CD14-positive monocyte (primary cell): ENCODE data around the gene SERTAD3. TPM values are rescaled to one million over a fixed set of nuclear protein-coding genes. Genes with fewer than 3 reads are reported as not detected.
"Not testable (repeated sequence)": the region's sequence is repeated elsewhere in the genome, so short reads cannot be mapped to it uniquely, and the experiment has no call there.

Experiments
- DNase-seq, 3 donors: peaks; one replicate each; pipeline ENCODE4 v3.0.0-alpha.2; 2011 to 2022
- H2AFZ ChIP-seq: 2 replicates; pipeline ENCODE4 v1.6.0; 2012; ENCODE audit warnings: mild to moderate bottlenecking, low read depth, low read length, inconsistent platforms; ENCODE audit not compliant: insufficient read depth, poor library complexity, severe bottlenecking
- H3K27ac ChIP-seq, 2 donors: 1 replicate in 1 of 2; 2 replicates in 1 of 2; pipeline ENCODE4 v1.5.1; 2012 to 2013; ENCODE audit warnings: low read length in 2 of 2, control low read depth in 1 of 2, inconsistent platforms in 1 of 2, low read depth in 1 of 2, mild to moderate bottlenecking in 1 of 2
- H3K27me3 ChIP-seq, 2 donors: one replicate each; pipeline versions ENCODE4 v1.6.0 to v1.6.1; 2011 to 2013; ENCODE audit warnings: low read length in 2 of 2; ENCODE audit not compliant: control insufficient read depth in 2 of 2, insufficient read depth in 2 of 2
- H3K36me3 ChIP-seq, 2 donors: replicated peaks in 1 of 2; 1 replicate in 1 of 2; 2 replicates in 1 of 2; pipeline versions ENCODE4 v1.5.1 to v1.6.1; 2012 to 2013; ENCODE audit warnings: low read length in 2 of 2, control low read depth in 1 of 2, inconsistent platforms in 1 of 2, mild to moderate bottlenecking in 1 of 2; ENCODE audit not compliant: insufficient read depth in 2 of 2, control insufficient read depth in 1 of 2
- H3K4me1 ChIP-seq, 2 donors: 1 replicate in 1 of 2; 2 replicates in 1 of 2; pipeline versions ENCODE4 v1.5.1 to v1.6.1; 2012 to 2013; ENCODE audit warnings: low read length in 2 of 2, control low read depth in 1 of 2, inconsistent platforms in 1 of 2, mild to moderate bottlenecking in 1 of 2, moderate library complexity in 1 of 2; ENCODE audit not compliant: insufficient read depth in 2 of 2, control insufficient read depth in 1 of 2
- H3K4me2 ChIP-seq: replicated peaks from 2 replicates; pipeline ENCODE3; 2012; ENCODE audit warnings: low read length, moderate library complexity, mild to moderate bottlenecking; ENCODE audit not compliant: poor library complexity, severe bottlenecking; ENCODE audit errors: extremely low read depth
- H3K4me3 ChIP-seq, 3 experiments: fragments of 200-600 bp in 1 of 3; sonication (generic) in 1 of 3; replicated peaks in 1 of 3; 1 replicate in 2 of 3; 2 replicates in 1 of 3; pipeline ENCODE4 v1.5.1; 2011 to 2013; ENCODE audit warnings: low read length in 3 of 3, mild to moderate bottlenecking in 3 of 3, control low read depth in 2 of 3, low read depth in 2 of 3, inconsistent platforms in 1 of 3, moderate library complexity in 1 of 3
- H3K79me2 ChIP-seq: 2 replicates; pipeline ENCODE4 v1.6.0; 2012; ENCODE audit warnings: mild to moderate bottlenecking, control low read depth, inconsistent platforms, low read length, moderate library complexity; ENCODE audit not compliant: insufficient read depth
- H3K9ac ChIP-seq: 2 replicates; pipeline ENCODE4 v1.6.0; 2017; ENCODE audit warnings: low read length, mild to moderate bottlenecking; ENCODE audit not compliant: insufficient read depth, poor library complexity, severe bottlenecking
- H3K9me3 ChIP-seq, 2 donors: replicated peaks in 1 of 2; 1 replicate in 1 of 2; 2 replicates in 1 of 2; pipeline versions ENCODE4 v1.5.1 to v1.6.1; 2012 to 2013; ENCODE audit warnings: low read length in 2 of 2, control low read depth in 1 of 2; ENCODE audit not compliant: control insufficient read depth in 1 of 2, insufficient read depth in 1 of 2
- H4K20me1 ChIP-seq: 2 replicates; pipeline ENCODE4 v1.6.0; 2012; ENCODE audit warnings: mild to moderate bottlenecking, low read length, control low read depth, moderate library complexity; ENCODE audit not compliant: insufficient read depth
- H3K27ac Mint-ChIP-seq, 7 donors: one replicate each; pipeline ENCODE4 v1.8.0; 2020; ENCODE audit warnings: mild to moderate bottlenecking in 7 of 7, mixed read lengths in 7 of 7, moderate library complexity in 6 of 7, inconsistent platforms in 2 of 7
- H3K27me3 Mint-ChIP-seq, 3 donors: one replicate each; pipeline ENCODE4 v1.8.0; 2021 to 2022; ENCODE audit warnings: low read depth in 3 of 3, mild to moderate bottlenecking in 3 of 3, mixed read lengths in 3 of 3, moderate library complexity in 3 of 3, inconsistent platforms in 1 of 3
- H3K36me3 Mint-ChIP-seq, 2 donors: one replicate each; pipeline ENCODE4 v1.8.0; 2020; ENCODE audit warnings: mixed read lengths in 2 of 2, inconsistent platforms in 1 of 2, mild to moderate bottlenecking in 1 of 2
- H3K4me1 Mint-ChIP-seq: one replicate; pipeline ENCODE4 v1.8.0; 2020; ENCODE audit warnings: mild to moderate bottlenecking, mixed read lengths
- H3K4me3 Mint-ChIP-seq, 2 donors: one replicate each; pipeline ENCODE4 v1.8.0; 2020; ENCODE audit warnings: mild to moderate bottlenecking in 2 of 2, mixed read lengths in 2 of 2, moderate library complexity in 1 of 2
- H3K9me3 Mint-ChIP-seq, 7 donors: one replicate each; pipeline ENCODE4 v1.8.0; 2020 to 2022; ENCODE audit warnings: mixed read lengths in 7 of 7, mild to moderate bottlenecking in 6 of 7, moderate library complexity in 6 of 7, inconsistent platforms in 2 of 7
- WGBS: methylation state at CpG from one replicate; pipeline ENCODE4 v1.1.5; 2013; ENCODE audit warnings: missing lambda C conversion rate; ENCODE audit not compliant: insufficient coverage; 5-methylcytosine and 5-hydroxymethylcytosine counted together
- intact Hi-C, 2 donors: fragments of 100-400 bp; cut with micrococcal nuclease; formaldehyde crosslinking; loops; one replicate each; pipeline versions ENCODE4 v1.15.0 to v1.15.1; 2023
- polyA plus RNA-seq, 3 donors: library from polyadenylated mRNA; depleted of rRNA in 1 of 3; unstranded in 2 of 3; stranded (reverse) in 1 of 3; fragments of 300-500 nt in 2 of 3; fragments of >200 nt in 1 of 3; fragmentation: Illumina TruSeq in 2 of 3; gene quantifications; 1 replicate in 2 of 3; 2 replicates in 1 of 3; pipeline ENCODE4 v1.2.3, GENCODE V29; 2012 to 2021
- TF ChIP-seq, protein P1 (sequence below): fragments of 200-600 bp; IDR thresholded peaks from one replicate; pipeline ENCODE4 v1.8.0; 2022; ENCODE audit warnings: antibody characterized with exemption, mild to moderate bottlenecking

The SERTAD3 gene
- polyA plus RNA-seq, 3 donors = 30.4 to 57.2 (median 49.4) TPM

DNA sequence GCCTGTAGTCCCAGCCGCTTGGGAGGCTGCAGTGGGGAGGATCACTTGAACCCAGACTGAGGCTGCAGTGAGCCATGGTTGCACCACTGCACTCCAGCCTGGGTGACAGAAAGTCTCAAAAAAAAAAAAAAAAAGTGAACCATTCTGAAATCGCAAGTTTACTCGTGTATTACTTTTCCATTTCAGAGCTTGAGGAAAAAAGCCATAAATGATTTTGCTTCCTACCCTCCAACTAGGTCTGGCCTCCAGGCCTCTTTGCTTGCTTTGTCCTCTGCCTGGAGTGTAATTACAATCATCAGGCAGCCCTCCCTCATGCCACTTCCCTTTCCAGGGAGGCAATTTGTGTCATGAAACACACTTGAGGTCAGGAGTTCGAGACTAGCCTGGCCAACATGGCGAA, 12.9 kb upstream of the SERTAD3 start:
- no peak overlapping the region for H3K4me3 ChIP-seq
- TF ChIP-seq, protein P1, sequence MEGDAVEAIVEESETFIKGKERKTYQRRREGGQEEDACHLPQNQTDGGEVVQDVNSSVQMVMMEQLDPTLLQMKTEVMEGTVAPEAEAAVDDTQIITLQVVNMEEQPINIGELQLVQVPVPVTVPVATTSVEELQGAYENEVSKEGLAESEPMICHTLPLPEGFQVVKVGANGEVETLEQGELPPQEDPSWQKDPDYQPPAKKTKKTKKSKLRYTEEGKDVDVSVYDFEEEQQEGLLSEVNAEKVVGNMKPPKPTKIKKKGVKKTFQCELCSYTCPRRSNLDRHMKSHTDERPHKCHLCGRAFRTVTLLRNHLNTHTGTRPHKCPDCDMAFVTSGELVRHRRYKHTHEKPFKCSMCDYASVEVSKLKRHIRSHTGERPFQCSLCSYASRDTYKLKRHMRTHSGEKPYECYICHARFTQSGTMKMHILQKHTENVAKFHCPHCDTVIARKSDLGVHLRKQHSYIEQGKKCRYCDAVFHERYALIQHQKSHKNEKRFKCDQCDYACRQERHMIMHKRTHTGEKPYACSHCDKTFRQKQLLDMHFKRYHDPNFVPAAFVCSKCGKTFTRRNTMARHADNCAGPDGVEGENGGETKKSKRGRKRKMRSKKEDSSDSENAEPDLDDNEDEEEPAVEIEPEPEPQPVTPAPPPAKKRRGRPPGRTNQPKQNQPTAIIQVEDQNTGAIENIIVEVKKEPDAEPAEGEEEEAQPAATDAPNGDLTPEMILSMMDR = no peak
- H4K20me1 ChIP-seq = peaks cover 14% of the 10 kb centered on the region
- 79% methylated on average over 5 of the region's 5 CpGs for WGBS
- Mint-ChIP-seq H3K4me1 (peaks cover 15% of the 10 kb centered on the region), H3K36me3 (peaks cover 36 to 77% of the 10 kb centered on the region in 2 donors), H3K27me3 (peaks cover 0 to 2% (median 1%) of the 10 kb centered on the region in 3 donors), H3K4me3 (no peak overlapping the region), H3K27ac (peak overlapping the region in 1 of 7 donors; percentile 32), H3K9me3 (no peaks in the 10 kb centered on the region)
- H3K4me2 ChIP-seq = no peak overlapping the region
- DNase-seq = no peak
- peaks cover 15 to 16% of the 10 kb centered on the region in 2 donors for H3K4me1 ChIP-seq
- H3K27me3 ChIP-seq = no peaks in the 10 kb centered on the region
- peaks cover 32% of the 10 kb centered on the region for H3K79me2 ChIP-seq
- intact Hi-C loops = no loop called here
- H3K9ac ChIP-seq = no peak overlapping the region
- peaks cover 51 to 67% of the 10 kb centered on the region in 2 donors for H3K36me3 ChIP-seq
- H3K9me3 ChIP-seq = no peaks in the 10 kb centered on the region
- no peak overlapping the region for H2AFZ ChIP-seq
- no peak overlapping the region for H3K27ac ChIP-seq

DNA sequence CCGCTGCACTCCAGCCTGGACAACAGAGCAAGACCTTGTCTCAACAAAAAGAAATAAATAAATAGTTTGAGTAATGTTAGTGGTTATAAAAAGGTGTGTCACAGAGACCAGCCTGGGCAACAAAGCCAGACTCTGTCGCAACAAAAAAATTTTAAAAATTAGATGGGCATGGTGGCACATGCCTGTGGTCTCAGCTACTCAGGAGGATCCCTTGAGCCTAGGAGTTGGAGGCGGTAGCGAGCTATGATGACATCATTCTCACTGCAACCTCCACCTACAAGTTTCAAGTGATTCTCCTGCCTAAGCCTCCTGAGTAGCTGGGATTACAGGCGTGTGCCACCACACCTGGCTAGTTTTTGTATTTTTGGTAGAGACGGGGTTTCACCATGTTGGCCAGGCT, 9.8 kb upstream of the SERTAD3 start:
- H3K9me3 Mint-ChIP-seq, H3K27me3 Mint-ChIP-seq, intact Hi-C loops, H3K4me3 Mint-ChIP-seq, H3K4me3 ChIP-seq, H3K4me1 Mint-ChIP-seq, H3K79me2 ChIP-seq, H2AFZ ChIP-seq, H3K4me2 ChIP-seq, H3K27me3 ChIP-seq, H3K9me3 ChIP-seq, H3K4me1 ChIP-seq, H3K27ac ChIP-seq, DNase-seq, H3K27ac Mint-ChIP-seq, H3K9ac ChIP-seq: not testable (repeated sequence)
- H3K36me3 Mint-ChIP-seq = peaks cover 59 to 94% of the 10 kb centered on the region in 2 donors
- peaks cover 69 to 94% of the 10 kb centered on the region in 2 donors for H3K36me3 ChIP-seq
- H4K20me1 ChIP-seq = peaks cover 14% of the 10 kb centered on the region
- WGBS = no CpG with 5 or more reads among the region's 6 CpGs
